HG03135 (cell line): ENCODE results near the gene TAS2R50.

Experiments
- ATAC-seq: cut with Tn5 transposase; IDR thresholded peaks from one replicate; pipeline ENCODE4 v1.9.1; 2021; ENCODE audit warnings: mild to moderate bottlenecking, moderate library complexity; ENCODE audit not compliant: unreplicated experiment

Gene TAS2R50

GRCh38 chr12:10956085-10956484 is 30.6 kb downstream of the TAS2R50 start:
- ATAC-seq: no peak

- no peak for ATAC-seq
Observed at GRCh38 chr12:10952645-10953044, 34.1 kb downstream of the TAS2R50 start.

GRCh38 chr12:10943167-10943566 is 43.5 kb downstream of the TAS2R50 start:
- no peak for ATAC-seq

- no peak for ATAC-seq
Observed at GRCh38 chr12:10941916-10942607, 44.6 kb downstream of the TAS2R50 start.

- ATAC-seq: no peak
Observed at GRCh38 chr12:10941369-10941768, 45.3 kb downstream of the TAS2R50 start.

GRCh38 chr12:10940389-10940788 is 46.3 kb downstream of the TAS2R50 start:
- no peak for ATAC-seq

- no peak for ATAC-seq
Observed at GRCh38 chr12:10939163-10939562, 47.5 kb downstream of the TAS2R50 start, which contains the start of gene TAS2R14. TSS of gene TAS2R14 (minus strand) at chr12:10939263. CDS start at chr12:10939207, 56 bp downstream.

- ATAC-seq: no peak
Observed at GRCh38 chr12:10936506-10936905, 50.2 kb downstream of the TAS2R50 start.
